PFSK-1 (cell line): ENCODE measurements around the gene ZCCHC3.

ENCODE experiments used
- FOXP2 ChIP-seq: optimal IDR thresholded peaks from 2 replicates; pipeline ENCODE3; 2011; ENCODE audit warnings: borderline replicate concordance, control low read depth, inconsistent platforms; ENCODE audit not compliant: insufficient read depth; ENCODE audit errors: extremely low read length, extremely low read depth
- POLR2AphosphoS5 ChIP-seq: IDR thresholded peaks from 2 replicates; pipeline ENCODE4 v1.6.1; 2012; ENCODE audit warnings: low read depth, mild to moderate bottlenecking, control low read depth, low read length, moderate library complexity
- REST ChIP-seq, 2 experiments: IDR thresholded peaks; 2 replicates each; pipeline versions ENCODE4 v1.6.1 to v1.8.0; 2011 to 2012; ENCODE audit warnings: low read depth in 2 of 2, low read length in 2 of 2, control low read depth in 1 of 2, inconsistent platforms in 1 of 2, mild to moderate bottlenecking in 1 of 2, moderate library complexity in 1 of 2; ENCODE audit not compliant: insufficient read depth in 1 of 2
- SIN3A ChIP-seq: IDR thresholded peaks from 2 replicates; pipeline ENCODE4 v1.6.1; 2012; ENCODE audit warnings: mild to moderate bottlenecking, low read length, moderate library complexity, borderline replicate concordance; ENCODE audit not compliant: insufficient read depth
- TAF1 ChIP-seq: IDR thresholded peaks from 2 replicates; pipeline ENCODE4 v1.6.1; 2012; ENCODE audit warnings: low read length, control low read depth, borderline replicate concordance; ENCODE audit not compliant: insufficient read depth

The ZCCHC3 gene

GRCh38 chr20:258963-259362, 38.4 kb upstream of the ZCCHC3 start:
- TF ChIP-seq FOXP2 (no peak), TAF1 (no peak), REST (IDR thresholded peaks at IDR 0.05; ENCODE audit: insufficient read depth in 1 of 2, low read depth in 2 of 2, low read length in 2 of 2) (no peak), SIN3A (no peak), POLR2AphosphoS5 (no peak)

GRCh38 chr20:259981-260380, 37.4 kb upstream of the ZCCHC3 start:
- TF ChIP-seq SIN3A (no peak), TAF1 (no peak), POLR2AphosphoS5 (no peak), FOXP2 (no peak), REST (IDR thresholded peaks at IDR 0.05; ENCODE audit: insufficient read depth in 1 of 2, low read depth in 2 of 2, low read length in 2 of 2) (no peak)

DNA sequence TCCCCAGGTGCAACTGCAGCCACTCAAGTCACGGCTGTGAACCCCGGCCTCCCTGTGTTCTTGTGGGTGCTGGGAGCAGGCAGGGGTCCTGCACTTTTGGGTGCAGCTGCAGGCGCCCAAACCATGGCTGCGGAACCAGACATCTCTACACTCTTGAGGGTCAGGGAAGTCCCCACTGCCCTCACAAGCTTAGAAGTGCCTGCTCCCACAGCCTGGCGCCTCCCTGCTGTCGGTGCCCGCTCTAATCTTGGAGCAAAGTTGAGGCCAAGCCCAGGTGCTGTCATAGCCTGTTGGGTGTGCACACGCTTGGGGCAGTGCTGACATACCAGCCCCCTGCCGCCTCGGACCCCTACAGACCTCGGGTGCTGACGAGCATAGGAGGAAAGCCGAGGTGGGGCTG, 33.7 kb upstream of the ZCCHC3 start:
- TF ChIP-seq FOXP2, result no peak
- TF ChIP-seq SIN3A, result no peak
- TF ChIP-seq REST (IDR thresholded peaks at IDR 0.05; ENCODE audit: insufficient read depth in 1 of 2, low read depth in 2 of 2, low read length in 2 of 2), result no peak
- TF ChIP-seq TAF1, result no peak
- no peak for TF ChIP-seq POLR2AphosphoS5

GRCh38 chr20:266596-267562, 30.5 kb upstream of the ZCCHC3 start:
- TF ChIP-seq SIN3A (no peak), FOXP2 (peak; percentile 96), TAF1 (no peak), REST (IDR thresholded peaks at IDR 0.05; ENCODE audit: insufficient read depth in 1 of 2, low read depth in 2 of 2, low read length in 2 of 2) (no peak), POLR2AphosphoS5 (0 out of 2 replicates have a peak, but pooled peaks have one; percentile 43)
